HG03439 (cell line): ENCODE measurements around the gene DGCR2.

Experiments
- ATAC-seq: cut with Tn5 transposase; IDR thresholded peaks from one replicate; pipeline ENCODE4 v1.9.1; 2021; ENCODE audit warnings: mild to moderate bottlenecking, moderate library complexity; ENCODE audit not compliant: unreplicated experiment

The DGCR2 gene

GRCh38 chr22:19127329-19128008, 5.3 kb upstream of the DGCR2 start:
- ATAC-seq, result no peak

GRCh38 chr22:19126309-19127273, 4.4 kb upstream of the DGCR2 start:
- ATAC-seq, result no peak

GRCh38 chr22:19125474-19126308, 3.5 kb upstream of the DGCR2 start:
- no peak for ATAC-seq

GRCh38 chr22:19125011-19125410, 2.8 kb upstream of the DGCR2 start:
- ATAC-seq, result no peak

- ATAC-seq, result no peak
Measured at GRCh38 chr22:19124377-19124776, 2.2 kb upstream of the DGCR2 start.

GRCh38 chr22:19123936-19124335, 1.7 kb upstream of the DGCR2 start:
- ATAC-seq, result no peak

- ATAC-seq, result no peak
Measured at GRCh38 chr22:19122752-19123492, 710 bp upstream of the DGCR2 start.

- ATAC-seq, result peak; percentile 15
Measured at GRCh38 chr22:19121631-19122142, 525 bp downstream of the DGCR2 start.

GRCh38 chr22:19120829-19121630, 1.2 kb downstream of the DGCR2 start:
- no peak for ATAC-seq

GRCh38 chr22:19119949-19120348, 2.3 kb downstream of the DGCR2 start:
- ATAC-seq, result no peak

GRCh38 chr22:19118329-19118880, 3.8 kb downstream of the DGCR2 start:
- ATAC-seq, result no peak

GRCh38 chr22:19117111-19117512, 5.1 kb downstream of the DGCR2 start:
- ATAC-seq, result no peak

GRCh38 chr22:19115628-19116027, 6.6 kb downstream of the DGCR2 start:
- no peak for ATAC-seq

GRCh38 chr22:19114984-19115552, 7.1 kb downstream of the DGCR2 start:
- ATAC-seq, result no peak

- no peak for ATAC-seq
Measured at GRCh38 chr22:19113429-19113828, 8.8 kb downstream of the DGCR2 start.

GRCh38 chr22:19111584-19111983, 10.6 kb downstream of the DGCR2 start:
- ATAC-seq, result no peak

GRCh38 chr22:19111140-19111539, 11.1 kb downstream of the DGCR2 start:
- no peak for ATAC-seq

GRCh38 chr22:19110646-19111045, 11.6 kb downstream of the DGCR2 start:
- no peak for ATAC-seq

- no peak for ATAC-seq
Measured at GRCh38 chr22:19110064-19110458, 12.2 kb downstream of the DGCR2 start.
